SW 1271 (cell line): ENCODE measurements around the gene SEPTIN12.
A peak's percentile ranks its signal among the peaks of the same experiment; 100 is the strongest.

Source experiments
- DNase-seq, 2 experiments: peaks; one replicate each; lab custom pipeline; 2025; lab: John Stamatoyannopoulos, UW

SEPTIN12 gene

DNA sequence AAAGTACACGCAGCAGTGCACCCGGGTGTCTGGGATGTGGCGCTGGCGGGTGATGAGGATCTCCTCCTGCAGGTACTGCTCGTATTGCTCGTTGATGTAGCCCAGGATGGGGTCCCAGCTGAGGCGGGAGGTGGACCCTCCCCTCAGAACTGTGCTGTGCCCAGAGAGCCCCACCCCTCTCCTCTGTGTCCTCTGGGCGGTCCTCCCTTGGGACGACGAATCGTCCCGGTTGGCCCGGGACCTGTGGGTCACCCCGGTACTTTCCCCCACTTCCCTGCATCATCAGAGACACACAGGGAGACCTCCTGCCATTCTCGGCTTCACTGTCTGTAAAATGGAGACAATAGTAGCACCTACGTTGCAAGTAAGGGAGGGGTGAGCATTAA, 4.2 kb downstream of the SEPTIN12 start:
- DNase-seq: no peak

DNA sequence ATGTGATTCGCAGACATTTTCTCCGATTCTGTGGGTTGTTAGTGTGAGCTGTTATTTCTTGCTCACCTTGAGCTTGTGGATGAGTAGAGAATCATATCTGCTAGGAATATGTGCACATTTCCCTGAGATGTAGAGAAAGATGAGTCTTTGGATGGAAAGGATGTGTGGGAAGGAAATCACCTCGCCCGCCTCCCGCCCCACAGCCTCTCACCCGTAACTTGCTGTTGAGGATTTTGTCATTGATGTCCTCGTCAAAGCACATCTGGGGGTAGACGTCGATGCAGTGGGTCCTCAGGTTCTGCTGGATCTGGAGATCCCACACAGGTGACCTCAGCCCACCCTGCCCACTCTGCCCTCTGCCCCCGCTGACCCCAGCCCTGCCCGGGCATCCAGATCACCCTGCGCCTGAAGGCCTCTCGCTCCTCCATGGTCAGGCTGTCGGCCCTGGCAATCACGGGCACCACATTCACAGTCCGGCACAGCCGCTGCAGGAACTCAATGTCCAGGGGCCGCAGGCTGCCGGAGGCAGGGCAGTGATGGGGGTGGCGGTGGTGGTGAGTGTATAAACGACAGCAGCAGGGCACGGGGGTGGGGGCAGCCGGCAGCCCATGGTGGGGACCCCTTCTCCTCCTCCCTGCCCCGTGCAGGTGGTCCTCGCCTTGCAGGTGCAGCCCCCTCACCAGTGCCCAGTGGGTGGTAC, 4.7 kb downstream of the SEPTIN12 start:
- no peak for DNase-seq

- DNase-seq: no peak
Measured at GRCh38 chr16:4780235-4780634, 7.9 kb downstream of the SEPTIN12 start.

- no peak for DNase-seq
Measured at GRCh38 chr16:4778050-4778392, 10.1 kb downstream of the SEPTIN12 start.

- no peak for DNase-seq
Measured at GRCh38 chr16:4777339-4778049, 10.7 kb downstream of the SEPTIN12 start.

DNA sequence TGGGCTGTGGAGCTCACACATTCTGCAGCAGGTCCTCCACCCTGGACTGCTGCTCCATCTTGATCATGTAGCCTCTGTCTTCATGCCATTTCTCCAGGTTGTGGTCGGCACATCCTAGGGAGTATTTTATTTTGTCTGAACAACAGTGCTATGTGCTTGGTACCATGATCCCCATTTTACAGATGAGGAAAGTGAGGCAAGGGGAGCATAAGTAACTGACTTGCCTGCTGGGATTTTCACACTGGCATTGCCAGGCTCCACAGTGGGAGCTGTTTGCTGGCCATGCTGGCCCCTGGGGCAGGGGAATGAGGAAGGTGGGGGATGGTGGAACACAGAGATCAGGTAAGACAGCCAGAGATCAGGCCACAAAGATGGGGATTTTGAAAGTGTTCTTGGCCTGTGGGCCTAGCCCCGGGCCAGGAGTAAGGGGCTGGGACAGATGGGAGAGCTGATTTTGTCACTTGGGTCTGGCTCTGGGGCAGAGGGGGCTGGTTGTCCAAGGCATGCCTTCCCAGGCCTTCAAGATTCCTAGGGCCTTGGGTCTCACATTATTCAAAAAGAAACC, 11.9 kb downstream of the SEPTIN12 start:
- DNase-seq: no peak

GRCh38 chr16:4775005-4775404, 13.1 kb downstream of the SEPTIN12 start:
- DNase-seq: no peak

GRCh38 chr16:4772351-4772750, 15.8 kb downstream of the SEPTIN12 start:
- no peak for DNase-seq

GRCh38 chr16:4771646-4772045, 16.5 kb downstream of the SEPTIN12 start:
- DNase-seq: no peak

GRCh38 chr16:4769306-4769638, 18.9 kb downstream of the SEPTIN12 start:
- no peak for DNase-seq

DNA sequence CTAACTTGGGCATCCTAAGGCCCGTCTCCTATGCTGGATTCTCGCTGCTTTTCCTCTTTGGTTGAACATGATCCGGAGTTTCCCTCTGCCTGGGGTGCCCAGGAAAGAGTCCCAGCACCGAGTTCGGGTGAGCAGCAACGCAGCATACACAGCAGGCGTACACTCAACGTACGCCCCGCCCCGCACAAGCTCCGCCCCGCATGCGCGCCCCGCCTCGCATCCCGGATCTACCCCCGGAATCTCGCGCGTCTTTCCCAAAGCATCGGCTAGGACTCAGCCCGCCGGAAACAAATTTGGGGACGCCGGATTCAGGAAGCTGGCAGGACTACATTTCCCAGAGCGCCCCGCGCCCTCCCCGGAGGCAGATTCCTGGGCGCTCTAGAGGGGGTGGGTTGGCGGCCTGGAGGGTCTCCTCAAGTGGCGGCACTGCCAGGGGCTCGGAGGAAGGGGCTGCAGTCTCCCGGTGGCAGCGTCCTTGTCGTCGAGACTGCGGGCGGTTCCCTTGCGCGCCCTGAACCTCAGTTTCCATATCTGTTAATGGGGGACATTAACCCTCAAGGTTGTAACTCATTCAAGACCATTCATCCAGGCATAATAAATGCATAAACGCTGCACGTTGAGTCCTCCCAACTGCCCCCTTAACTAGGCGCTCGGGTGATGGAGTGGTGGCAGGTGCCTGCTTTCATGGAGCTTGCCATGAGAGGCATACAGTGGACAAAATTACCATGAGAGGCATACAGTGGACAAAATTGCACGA, 19.4 kb downstream of the SEPTIN12 start:
- peak; percentile 71 to 86 for DNase-seq

- DNase-seq: no peak
Measured at GRCh38 chr16:4767872-4768548, 20.1 kb downstream of the SEPTIN12 start.

GRCh38 chr16:4766875-4767628, 21.1 kb downstream of the SEPTIN12 start, which contains the start of gene ZNF500:
Gene ZNF500 (minus strand): TSS chr16:4767162. CDS start chr16:4765978, 1,184 bp downstream.
- DNase-seq: peak; percentile 58 to 86

DNA sequence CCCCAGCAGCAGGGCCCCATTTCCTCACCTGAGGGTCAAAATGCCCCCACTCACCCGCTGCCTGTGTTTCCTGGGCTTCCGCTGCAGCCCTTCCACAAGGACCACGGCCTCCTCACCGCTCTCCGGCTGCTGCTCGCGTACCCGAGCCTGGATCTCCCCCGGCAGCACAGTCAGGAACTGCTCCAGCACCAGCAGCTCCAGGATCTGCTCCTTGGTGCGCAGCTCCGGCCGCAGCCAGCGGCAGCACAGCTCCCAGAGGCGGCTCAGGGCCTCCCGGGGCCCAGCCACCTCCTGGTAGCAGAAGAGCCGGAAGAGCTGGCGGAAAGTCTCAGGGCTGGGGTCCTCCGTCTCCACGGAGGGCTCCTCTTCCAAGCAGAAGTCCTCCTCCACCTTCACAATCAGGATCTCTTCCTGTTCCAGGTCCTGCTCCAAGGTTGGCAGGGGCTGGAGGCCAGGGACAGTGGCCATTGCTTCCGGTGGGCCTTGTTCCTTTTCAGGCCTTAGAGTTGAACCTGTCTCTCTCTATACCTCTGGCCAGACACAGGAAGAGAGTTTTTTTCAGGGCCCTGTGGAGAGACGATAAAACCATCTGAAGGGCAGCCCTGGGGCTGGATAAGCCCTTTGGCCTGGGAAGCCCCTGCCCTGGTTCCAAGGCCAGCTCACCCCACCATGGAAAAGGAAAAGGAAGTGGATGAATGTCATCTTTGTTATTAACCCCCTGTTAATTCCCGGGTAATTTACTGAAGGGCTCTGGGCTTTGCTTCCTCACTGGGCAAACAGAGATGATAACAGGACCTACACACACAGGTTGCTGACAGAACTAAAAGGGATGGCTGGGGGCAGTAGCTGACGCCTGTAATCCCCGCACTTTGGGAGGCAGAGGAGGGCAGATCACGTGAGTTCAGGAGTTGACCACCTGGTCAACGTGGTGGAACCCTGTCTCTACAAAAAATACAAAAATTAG, 22.4 kb downstream of the SEPTIN12 start:
- DNase-seq: no peak

- DNase-seq: no peak
Measured at GRCh38 chr16:4763791-4764190, 24.4 kb downstream of the SEPTIN12 start.

DNA sequence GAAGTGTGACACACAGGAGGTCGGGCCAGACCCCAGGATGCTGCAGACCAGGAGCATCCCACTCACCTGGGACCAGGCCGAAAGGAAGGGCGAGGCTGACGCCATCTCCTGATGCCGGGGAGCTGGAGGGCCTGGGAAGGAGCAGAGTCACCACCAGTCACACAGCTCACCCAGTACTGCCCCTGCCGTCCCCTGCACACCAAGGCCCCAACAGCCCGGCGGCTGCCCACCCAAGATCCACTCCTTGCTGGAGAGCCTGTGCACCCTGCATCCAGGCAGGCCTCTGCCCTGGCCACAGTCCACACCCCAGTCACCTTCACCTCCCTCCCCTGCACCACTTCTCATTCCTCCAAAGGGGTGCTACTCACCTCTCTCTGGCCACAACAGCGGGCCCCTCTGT, 25.9 kb downstream of the SEPTIN12 start:
- no peak for DNase-seq

DNA sequence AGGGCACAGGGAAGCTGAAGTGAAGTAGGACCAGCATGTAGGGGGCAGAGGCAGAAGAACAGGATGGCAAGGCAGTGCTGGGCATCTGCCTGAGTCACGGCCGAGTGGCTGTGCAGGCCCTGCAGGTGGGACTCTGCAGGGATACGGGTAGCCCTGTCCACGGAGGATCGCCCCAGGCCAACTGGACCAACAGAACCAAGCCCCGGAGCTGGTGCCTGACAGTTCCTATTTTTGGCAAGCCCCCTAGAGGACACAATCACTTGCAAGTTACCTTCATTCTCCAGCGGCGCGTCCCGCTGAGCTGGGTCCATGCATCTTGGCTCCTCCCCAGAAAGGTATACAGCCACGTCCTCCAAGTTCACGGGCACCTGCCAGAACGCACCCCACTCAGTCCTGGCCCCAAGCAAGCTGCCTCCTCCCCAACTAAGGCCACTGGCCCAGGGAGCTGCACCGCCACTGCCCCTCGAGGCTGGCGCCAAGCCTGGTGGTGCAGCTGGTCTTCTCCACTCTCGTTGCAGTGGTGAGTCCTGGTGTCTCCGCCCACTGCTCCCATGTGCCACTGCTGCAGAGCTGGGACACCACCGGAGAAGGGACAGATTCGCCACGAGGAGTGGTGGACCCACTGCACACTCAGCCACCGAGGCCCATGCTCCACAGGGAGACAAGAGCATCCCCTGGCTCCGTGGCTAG, 27.8 kb downstream of the SEPTIN12 start:
- no peak for DNase-seq

DNA sequence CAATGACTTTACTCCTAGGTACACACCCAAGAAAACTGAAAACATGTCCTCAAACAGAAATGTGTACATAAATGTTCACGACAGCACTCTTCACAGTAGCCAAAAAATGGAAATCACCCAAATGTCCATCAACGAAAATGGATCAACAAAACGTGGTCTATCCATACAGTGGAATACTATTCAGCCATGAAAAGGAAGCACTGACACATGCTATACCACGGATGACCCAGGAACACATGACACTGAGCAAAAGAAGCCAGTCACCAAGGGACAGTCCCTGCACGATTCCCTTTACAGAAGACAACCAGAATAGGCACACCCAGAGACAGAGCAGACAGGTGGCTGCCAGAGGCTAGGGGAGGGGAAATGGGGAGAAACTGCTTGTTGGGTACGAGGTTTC, 32.5 kb downstream of the SEPTIN12 start:
- no peak for DNase-seq

DNA sequence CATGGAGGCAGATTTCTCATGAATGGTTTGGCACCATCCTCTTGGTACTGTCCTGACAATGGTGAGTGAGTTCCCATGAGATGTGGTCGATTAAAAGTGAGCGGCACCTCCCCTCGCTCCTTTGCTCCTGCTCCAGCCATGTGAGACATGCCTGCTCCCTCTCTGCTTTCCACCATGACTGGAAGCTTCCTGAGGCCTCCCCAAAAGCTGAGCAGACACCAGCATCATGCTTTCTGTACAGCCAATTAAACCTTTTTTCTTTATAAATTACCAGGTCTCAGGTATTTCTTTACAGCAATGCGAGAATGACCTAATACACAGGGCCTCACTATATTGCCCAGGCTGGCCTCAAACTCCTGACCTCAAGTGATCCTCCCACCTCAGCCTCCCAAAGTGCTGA, 33.3 kb downstream of the SEPTIN12 start:
- no peak for DNase-seq

DNA sequence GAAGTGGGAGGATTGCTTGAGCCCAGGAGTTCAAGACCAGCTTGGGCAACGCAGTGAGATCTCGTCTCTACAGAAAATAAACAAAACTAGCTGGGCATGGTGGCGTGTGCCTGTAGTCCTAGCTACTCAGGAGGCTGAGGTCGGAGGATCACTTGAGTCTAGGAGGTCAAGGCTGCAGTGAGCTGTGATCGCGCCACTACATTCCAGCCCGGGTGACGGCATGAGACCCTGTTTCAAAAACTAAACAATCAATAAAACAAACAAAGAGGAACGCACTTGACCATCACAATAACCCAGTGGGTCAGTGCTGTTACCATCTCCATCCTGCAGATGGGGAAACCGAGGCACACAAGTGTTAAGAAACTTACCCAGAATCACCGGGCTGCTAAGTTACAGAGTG, 34.9 kb downstream of the SEPTIN12 start:
- DNase-seq: no peak
